AG04450 (cell line): Measurements from ENCODE around the gene ZSWIM6. TPM values are rescaled to one million over a fixed set of nuclear protein-coding genes. Genes with fewer than 3 reads are reported as not detected.

Source experiments
- CTCF ChIA-PET: fragments of 300-600, 350-600 bp; formaldehyde crosslinking; extraction: SDS; loops from one replicate; lab custom pipeline; 2022; ENCODE audit warnings: antibody characterized with exemption, inconsistent platforms; lab: Charles Lee
- POLR2A ChIA-PET: fragments of 350-600 bp; formaldehyde crosslinking; extraction: SDS; loops from one replicate; lab custom pipeline; 2021; ENCODE audit warnings: antibody characterized with exemption, inconsistent platforms; lab: Yijun Ruan, JAX
- DNase-seq: peaks from one replicate; pipeline ENCODE4 v3.0.0-alpha.2; 2011; ENCODE audit warnings: low read depth, low spot score
- H3K27ac ChIP-seq: one replicate; pipeline ENCODE4 v1.5.1; 2012; ENCODE audit warnings: low read depth, low read length, control low read depth
- H3K27me3 ChIP-seq: one replicate; pipeline ENCODE4 v1.6.0; 2012; ENCODE audit warnings: low read length; ENCODE audit not compliant: control insufficient read depth, insufficient read depth
- H3K4me3 ChIP-seq: 2 replicates; pipeline ENCODE4 v1.5.1; 2011; ENCODE audit warnings: mild to moderate bottlenecking, low read depth, low read length, control low read depth
- H3K9me3 ChIP-seq: 2 replicates; pipeline ENCODE4 v1.5.1; 2012; ENCODE audit warnings: low read length; ENCODE audit not compliant: control insufficient read depth, insufficient read depth
- CTCF ChIP-seq: IDR thresholded peaks from 2 replicates; pipeline ENCODE4 v1.5.1; 2011; ENCODE audit warnings: low read depth, low read length, control low read depth, inconsistent platforms
- polyA plus RNA-seq: library from polyadenylated mRNA; depleted of rRNA; stranded (reverse); fragments of >200 nt; gene quantifications from 2 replicates; pipeline ENCODE4 v1.2.3, GENCODE V29; 2011

ZSWIM6 gene
- polyA plus RNA-seq, 1 experiment: 18.9 TPM

DNA sequence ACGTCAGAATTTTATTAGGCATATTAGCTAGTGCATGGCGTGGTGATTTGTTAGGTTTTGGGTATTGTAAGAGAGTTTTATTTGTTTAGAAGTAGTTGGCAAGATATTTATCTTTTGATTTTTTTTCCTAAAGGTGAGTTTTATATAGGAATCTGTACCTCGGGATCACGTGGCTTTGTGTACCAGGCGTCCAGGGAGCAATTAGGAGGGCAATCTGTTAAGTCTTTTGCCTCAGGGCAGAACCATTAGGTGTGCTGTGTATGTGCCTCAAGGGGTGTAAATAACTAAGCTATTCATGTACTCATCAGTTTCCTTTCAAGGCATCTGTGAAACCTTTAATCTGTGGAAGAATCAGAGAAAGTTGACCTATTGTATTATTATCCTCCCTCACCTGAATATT is 39.4 kb downstream of the ZSWIM6 start:
- TF ChIP-seq CTCF: no peak
- H3K27me3 ChIP-seq: no peaks in the 10 kb centered on the region
- ChIA-PET CTCF (no interaction called here), POLR2A (no interaction called here)
- no peak overlapping the region for H3K4me3 ChIP-seq
- H3K27ac ChIP-seq: no peak overlapping the region
- H3K9me3 ChIP-seq: no peaks in the 10 kb centered on the region
- no peak for DNase-seq

DNA sequence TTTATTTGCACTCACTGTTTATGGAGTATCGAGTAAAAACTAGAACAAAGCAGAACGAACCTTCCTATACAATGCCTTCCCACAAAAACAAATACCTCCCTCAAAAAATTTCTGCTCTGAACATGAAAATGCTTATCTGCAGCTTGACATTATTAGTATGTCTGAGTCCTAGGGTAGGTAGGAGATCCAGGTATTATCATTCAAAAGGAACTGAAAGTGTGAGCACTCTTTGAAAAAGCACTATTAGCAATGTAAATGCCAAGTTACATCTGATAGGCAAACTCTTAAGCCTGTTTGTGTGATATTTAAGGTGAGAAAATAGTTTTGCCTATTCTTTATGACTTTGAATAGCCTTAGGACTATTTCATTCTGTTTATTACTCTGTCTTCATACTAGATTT is 47.6 kb downstream of the ZSWIM6 start:
- ChIA-PET CTCF (no interaction called here), POLR2A (no interaction called here)

GRCh38 chr5:61381968-61382367 is 49.9 kb downstream of the ZSWIM6 start:
- no peaks in the 10 kb centered on the region for H3K27me3 ChIP-seq
- no peak overlapping the region for H3K4me3 ChIP-seq
- DNase-seq: no peak
- POLR2A ChIA-PET: no interaction called here
- TF ChIP-seq CTCF: no peak
- CTCF ChIA-PET: no interaction called here
- no peaks in the 10 kb centered on the region for H3K9me3 ChIP-seq
- H3K27ac ChIP-seq: no peak overlapping the region

More for the DNA sequence above, 47.6 kb downstream of the ZSWIM6 start:
- no peak for DNase-seq
- no peaks in the 10 kb centered on the region for H3K27me3 ChIP-seq
- no peaks in the 10 kb centered on the region for H3K9me3 ChIP-seq
- no peak for TF ChIP-seq CTCF
- no peak overlapping the region for H3K4me3 ChIP-seq
- no peak overlapping the region for H3K27ac ChIP-seq

DNA sequence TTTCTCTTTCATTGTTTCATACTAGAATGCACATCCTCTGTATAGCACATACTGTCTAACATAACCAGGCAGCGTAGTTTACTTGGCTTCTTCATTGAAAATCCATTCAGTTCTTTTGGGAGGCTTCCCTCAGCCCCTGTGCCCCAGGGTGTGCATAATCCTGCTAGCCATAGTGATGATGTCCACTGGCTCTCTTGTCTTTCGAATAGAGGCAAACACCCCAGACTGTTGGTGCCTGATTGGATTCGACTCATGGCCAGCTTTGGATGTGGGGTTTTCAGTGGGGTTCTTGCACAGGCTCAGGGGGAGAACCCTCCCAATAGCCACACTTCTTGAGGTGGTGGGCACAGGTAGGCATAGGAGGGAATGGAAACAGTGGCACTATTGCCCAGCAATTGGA is 53.6 kb downstream of the ZSWIM6 start:
- Histone ChIP-seq H3K27me3 (no peaks in the 10 kb centered on the region), H3K9me3 (no peaks in the 10 kb centered on the region), H3K27ac (no peak overlapping the region), H3K4me3 (no peak overlapping the region)
- TF ChIP-seq CTCF: no peak
- DNase-seq: no peak
- ChIA-PET CTCF (no interaction called here), POLR2A (interaction anchor here (0.8 kb wide), 1 partner anchor 54 kb away, joined by 4 read pairs; the partner anchor contains the start of gene ZSWIM6)

- CTCF ChIA-PET: no interaction called here
- Histone ChIP-seq H3K27me3 (no peaks in the 10 kb centered on the region), H3K9me3 (no peaks in the 10 kb centered on the region), H3K4me3 (no peak overlapping the region), H3K27ac (no peak overlapping the region)
- POLR2A ChIA-PET: interaction anchor here (0.8 kb wide), 1 partner anchor 54 kb away, joined by 4 read pairs; the partner anchor contains the start of gene ZSWIM6
- DNase-seq: no peak
- no peak for TF ChIP-seq CTCF
Observed at GRCh38 chr5:61386045-61386800, 54.2 kb downstream of the ZSWIM6 start.
